ENCODE results near the gene GPR42. TPM values are rescaled to one million over a fixed set of nuclear protein-coding genes. Genes with fewer than 3 reads are reported as not detected.

The GPR42 gene
- total and polyA plus RNA-seq, 10 of the 15 experiments (the other 5 are each of a cell fraction or from before 2014, with no cell fraction given) = 0.13 TPM; not detected in 9

GRCh38 chr19:35377656-35378055 is 6.8 kb downstream of the GPR42 start (continued):
- no peak for TF ChIP-seq CEBPZ (IDR thresholded peaks at IDR 0.05; ENCODE audit: low read depth, low read length)
- TF ChIP-seq HDGF (IDR thresholded peaks at IDR 0.05) = 0 out of 2 replicates have a peak, but pooled peaks have one; percentile 4

GRCh38 chr19:35378356-35378755 is 7.5 kb downstream of the GPR42 start:
- Histone ChIP-seq H3K27me3 (replicated peaks in 1 of 2; ENCODE audit: control insufficient read depth in 2 of 2, insufficient read depth in 2 of 2, low read length in 1 of 2) (no peaks in the 10 kb centered on the region), H3K4me2 (ENCODE audit: control insufficient read depth, insufficient read depth) (no peak overlapping the region), H3K79me2 (ENCODE audit: control insufficient read depth, insufficient read depth, low read length) (no peaks in the 10 kb centered on the region), H2AFZ (ENCODE audit: control insufficient read depth, low read depth, low read length) (no peak overlapping the region), H3K9me3 (replicated peaks; ENCODE audit: control insufficient read depth, insufficient read depth, low read length) (peaks cover 2% of the 10 kb centered on the region; the same call in 2 of the 3 replicates), H3K4me1 (ENCODE audit: control insufficient read depth, insufficient read depth, low read length) (peaks cover 34% of the 10 kb centered on the region), H3K36me3 (ENCODE audit: control insufficient read depth in 2 of 2, insufficient read depth in 2 of 2, low read length in 1 of 2) (no peaks in the 10 kb centered on the region), H3K27ac (ENCODE audit: control insufficient read depth, insufficient read depth) (no peak overlapping the region), H3K4me3 (no peak overlapping the region), H4K20me1 (ENCODE audit: control insufficient read depth, insufficient read depth) (no peaks in the 10 kb centered on the region), H3K9ac (ENCODE audit: control insufficient read depth, insufficient read depth, low read length) (no peak overlapping the region)
- FAIRE-seq (no peak), DNase-seq (ENCODE audit: low read depth, low spot score) (no peak), ATAC-seq (no peak)
- 100% methylated on average over 3 of the region's 3 CpGs for WGBS (ENCODE audit: insufficient coverage, insufficient replicate concordance, low lambda C conversion rate, missing lambda C conversion rate)
- ChIA-PET POLR2A (interaction anchor here (0.9 to 4.1 kb wide), 9 partner anchors 9 to 85 kb away, joined by 3 to 52 read pairs (median 10); no protein-coding TSS in a partner anchor), RAD21 (ENCODE audit: unreplicated experiment) (interaction anchor here (0.9 to 5.8 kb wide), 9 partner anchors 12 to 270 kb away, joined by 3 to 90 read pairs (median 14); partner anchors contain the start of gene COX6B1), SMC1A (ENCODE audit: uncharacterized antibody, unreplicated experiment) (interaction anchor here (0.8 to 5.4 kb wide), 13 partner anchors 10 to 92 kb away, joined by 3 to 110 read pairs (median 5); partner anchors contain the start of gene FFAR3), CTCF (interaction anchor here (0.6 to 4.0 kb wide), 8 partner anchors 15 to 117 kb away, joined by 3 to 22 read pairs (median 4); no protein-coding TSS in a partner anchor)
- in situ Hi-C loops (cut with MboI) (no loop called here), intact Hi-C loops (cut with micrococcal nuclease; ENCODE audit: unreplicated experiment) (loop anchor here (5.0 kb wide), 1 partner anchor 39 kb away; no protein-coding TSS in a partner anchor)
- no peak for TF ChIP-seq SIX5 (IDR thresholded peaks at IDR 0.05; ENCODE audit: low read depth, low read length, severe bottlenecking)
- 0 out of 2 replicates have a peak, but pooled peaks have one; percentile 20 for TF ChIP-seq ZNF687 (IDR thresholded peaks at IDR 0.05)
- TF ChIP-seq CEBPZ (IDR thresholded peaks at IDR 0.05; ENCODE audit: low read depth, low read length) = 0 out of 2 replicates have a peak, but pooled peaks have one; percentile 33
- BruUV-seq (replicated peaks) = no TSS peak

All from GM12878 (cell line).